Activated effector memory CD4-positive, alpha-beta T cell treated with Interleukin-2 at 50 U/mL for 16 hours (primary cell): ENCODE data around the gene TRIM7.
"Not testable (repeated sequence)": the region's sequence is repeated elsewhere in the genome, so short reads cannot be mapped to it uniquely, and the experiment has no call there.

ENCODE experiments used
- DNase-seq: peaks from one replicate; pipeline ENCODE4 v3.0.0-alpha.2; 2020

Gene TRIM7

DNA sequence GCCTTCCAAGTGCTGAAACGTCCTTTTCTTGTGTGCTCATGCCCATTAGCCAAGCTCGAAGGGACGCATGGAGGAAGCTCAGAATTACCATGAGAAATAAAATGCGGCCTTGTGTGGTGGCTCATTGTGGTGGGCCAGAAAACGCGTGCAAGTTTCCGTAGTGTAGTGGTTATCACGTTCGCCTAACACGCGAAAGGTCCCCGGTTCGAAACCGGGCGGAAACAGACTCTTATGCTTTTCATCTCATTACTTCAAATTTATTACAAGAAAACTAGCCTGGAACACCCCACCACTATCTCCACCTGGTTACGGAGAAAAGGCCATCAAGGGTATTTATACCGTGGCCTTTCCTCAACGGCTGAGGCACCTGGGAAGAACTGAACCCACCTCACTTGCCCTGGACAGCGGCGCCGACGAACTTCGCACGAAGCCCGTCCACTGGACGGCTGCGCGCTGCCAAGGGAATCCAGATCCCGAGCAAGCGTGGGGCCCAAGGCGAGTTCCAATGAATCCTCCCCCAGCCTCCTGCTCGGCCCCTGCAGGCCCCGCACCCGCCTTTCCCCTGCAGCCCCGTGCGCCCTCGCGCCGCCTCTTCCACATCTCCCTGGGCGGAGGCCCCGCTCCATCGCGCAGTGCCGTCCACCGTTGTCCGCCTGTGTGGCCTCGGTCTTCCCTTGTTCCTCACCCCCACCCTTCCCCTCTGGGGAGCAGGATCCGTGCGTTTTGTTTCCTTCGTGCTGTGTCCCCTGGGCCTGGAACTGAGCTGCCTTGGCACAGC is 35.3 kb downstream of the TRIM7 start:
- not testable (repeated sequence) for DNase-seq

DNA sequence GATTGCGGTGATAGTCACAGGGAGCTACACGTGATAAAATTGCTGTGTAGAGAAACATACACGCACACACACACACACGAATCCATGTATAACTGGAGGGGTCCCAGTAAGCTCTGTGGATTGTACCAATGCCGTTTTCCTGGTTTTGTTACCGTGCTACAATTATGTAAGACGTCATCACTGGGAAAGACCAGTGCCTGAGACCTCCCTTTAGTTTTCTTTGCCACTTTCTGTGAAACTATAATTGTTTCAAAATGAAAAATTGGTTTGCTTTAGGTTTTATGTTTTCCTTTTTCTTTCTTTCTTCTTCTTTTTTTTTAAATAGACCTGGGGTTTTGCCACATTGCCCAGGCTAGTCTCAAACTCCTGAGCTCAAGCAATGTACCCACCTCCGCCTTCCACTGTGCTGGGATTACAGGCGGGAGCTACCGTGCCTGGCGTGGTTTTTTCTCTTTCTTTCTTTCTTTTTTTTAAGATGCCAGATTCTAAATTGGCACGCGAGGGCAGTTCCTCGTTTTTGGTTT is 36.3 kb downstream of the TRIM7 start:
- DNase-seq: no peak

- no peak for DNase-seq
Measured at GRCh38 chr5:181167814-181168488, 37.0 kb downstream of the TRIM7 start.

- no peak for DNase-seq
Measured at GRCh38 chr5:181166812-181167733, 37.9 kb downstream of the TRIM7 start.

DNA sequence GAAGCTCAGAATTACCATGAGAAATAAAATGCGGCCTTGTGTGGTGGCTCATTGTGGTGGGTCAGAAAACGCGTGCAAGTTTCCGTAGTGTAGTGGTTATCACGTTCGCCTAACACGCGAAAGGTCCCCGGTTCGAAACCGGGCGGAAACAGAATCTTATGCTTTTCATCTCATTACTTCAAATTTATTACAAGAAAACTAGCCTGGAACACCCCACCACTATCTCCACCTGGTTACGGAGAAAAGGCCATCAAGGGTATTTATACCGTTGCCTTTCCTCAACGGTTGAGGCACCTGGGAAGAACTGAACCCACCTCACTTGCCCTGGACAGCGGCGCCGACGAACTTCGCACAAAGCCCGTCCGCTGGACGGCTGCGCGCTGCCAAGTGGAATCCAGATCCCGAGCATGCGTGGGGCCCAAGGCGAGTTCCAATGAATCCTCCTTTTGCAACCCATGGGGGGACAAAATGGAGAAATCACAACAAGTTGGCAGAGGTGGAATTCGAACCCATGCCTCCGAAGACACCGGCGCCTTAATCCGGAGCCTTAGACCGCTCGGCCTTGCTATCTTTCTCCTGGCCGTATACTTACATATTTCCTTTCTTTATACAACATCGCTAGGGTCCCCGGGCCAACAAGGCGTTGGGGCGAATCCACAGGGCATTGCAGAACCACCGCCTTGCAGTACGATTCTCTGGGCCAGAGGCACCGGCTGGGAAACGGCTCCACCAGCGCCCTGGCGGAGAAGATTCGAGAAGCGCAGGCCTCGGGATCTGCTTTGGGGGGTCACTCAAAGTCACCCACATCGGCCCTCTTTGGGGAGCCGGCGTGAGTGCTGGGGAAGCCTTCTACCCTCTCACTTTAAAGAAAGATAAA is 40.7 kb downstream of the TRIM7 start:
- DNase-seq: no peak

GRCh38 chr5:181163487-181164075 is 41.4 kb downstream of the TRIM7 start:
- DNase-seq: no peak

DNA sequence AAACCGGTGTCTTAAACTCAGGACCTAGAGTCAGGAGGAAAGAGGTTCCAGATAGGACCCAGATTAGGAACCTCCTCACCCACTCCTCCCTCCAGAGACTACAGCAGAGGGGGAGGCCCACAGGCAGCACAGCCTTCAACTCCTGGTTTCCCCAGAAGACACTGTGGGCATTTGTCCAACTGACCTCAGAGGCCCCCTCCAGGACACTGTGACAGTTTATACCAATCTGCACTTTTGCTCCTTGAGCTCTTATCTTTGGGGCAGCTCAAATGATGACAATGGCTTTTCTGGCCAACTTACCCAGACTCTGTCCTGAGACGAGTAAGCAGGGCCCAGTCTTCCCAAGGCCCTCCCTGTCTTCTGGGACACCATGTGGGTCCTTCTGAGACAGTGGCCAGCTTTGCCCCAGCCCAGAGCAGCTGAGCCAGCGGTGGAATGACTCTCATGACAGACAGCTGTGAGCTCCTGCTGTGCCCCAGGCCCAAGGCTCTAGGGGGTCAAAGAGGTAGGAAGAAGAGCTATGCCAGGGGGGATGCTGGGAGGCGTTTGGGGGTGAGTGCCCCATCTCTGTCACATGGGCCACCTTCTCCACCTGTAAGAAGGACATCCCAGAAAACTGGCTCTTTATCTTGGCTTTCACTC is 43.3 kb downstream of the TRIM7 start:
- no peak for DNase-seq

DNA sequence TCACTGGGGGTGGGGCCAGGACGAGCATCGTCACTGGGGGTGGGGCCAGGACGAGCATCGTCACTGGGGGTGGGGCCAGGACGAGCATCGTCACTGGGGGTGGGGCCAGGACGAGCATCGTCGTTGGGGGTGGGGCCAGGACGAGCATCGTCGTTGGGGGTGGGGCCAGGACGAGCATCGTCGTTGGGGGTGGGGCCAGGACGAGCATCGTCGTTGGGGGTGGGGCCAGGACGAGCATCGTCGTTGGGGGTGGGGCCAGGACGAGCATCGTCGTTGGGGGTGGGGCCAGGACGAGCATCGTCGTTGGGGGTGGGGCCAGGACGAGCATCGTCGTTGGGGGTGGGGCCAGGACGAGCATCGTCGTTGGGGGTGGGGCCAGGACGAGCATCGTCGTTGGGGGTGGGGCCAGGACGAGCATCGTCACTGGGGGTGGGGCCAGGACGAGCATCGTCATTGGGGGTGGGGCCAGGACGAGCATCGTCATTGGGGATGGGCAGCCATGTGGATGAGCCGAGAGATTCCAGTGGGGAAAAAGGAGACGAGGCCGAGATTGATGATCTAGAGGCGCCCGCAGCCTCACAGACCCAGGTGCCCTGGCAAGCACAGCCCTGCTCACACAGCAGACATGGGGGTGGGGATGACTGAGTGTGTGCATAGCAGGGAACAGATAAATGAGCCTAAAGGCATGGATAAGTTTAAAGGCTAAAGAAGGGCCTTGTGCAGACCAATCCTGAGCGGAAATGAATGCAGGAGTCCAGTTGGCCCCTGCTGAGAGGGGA is 44.1 kb downstream of the TRIM7 start:
- peak; percentile 25 for DNase-seq

DNA sequence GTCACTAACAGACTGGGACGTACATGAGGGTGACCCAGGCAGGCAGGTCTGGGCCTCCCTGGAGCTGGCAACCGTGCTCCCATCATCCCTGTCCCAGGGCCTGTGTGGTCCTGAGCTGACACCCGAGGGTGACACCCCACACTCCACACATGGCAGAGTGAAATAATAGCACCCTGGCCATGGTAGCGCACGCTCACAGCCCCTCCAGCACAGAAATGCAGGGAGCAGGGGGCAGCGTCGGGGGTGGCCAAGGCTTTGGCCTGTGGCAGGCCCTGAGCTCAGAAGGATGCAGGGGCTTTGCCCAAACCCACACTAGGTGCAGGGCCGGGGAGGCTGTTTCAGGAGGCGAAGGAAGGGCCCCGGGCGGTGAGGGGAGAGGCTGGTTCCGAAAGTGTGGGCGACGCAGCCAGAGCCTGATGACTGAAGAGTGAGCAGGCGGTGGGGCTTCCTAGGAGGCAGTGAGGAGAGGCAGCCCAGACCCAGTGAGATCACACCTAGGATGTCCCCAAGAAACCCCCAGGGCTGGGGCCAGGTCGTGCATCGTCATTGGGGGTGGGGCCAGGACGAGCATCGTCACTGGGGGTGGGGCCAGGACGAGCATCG is 44.7 kb downstream of the TRIM7 start:
- peak; percentile 48 for DNase-seq

- DNase-seq: peak; percentile 83
Measured at GRCh38 chr5:181159286-181160151, 45.5 kb downstream of the TRIM7 start.

DNA sequence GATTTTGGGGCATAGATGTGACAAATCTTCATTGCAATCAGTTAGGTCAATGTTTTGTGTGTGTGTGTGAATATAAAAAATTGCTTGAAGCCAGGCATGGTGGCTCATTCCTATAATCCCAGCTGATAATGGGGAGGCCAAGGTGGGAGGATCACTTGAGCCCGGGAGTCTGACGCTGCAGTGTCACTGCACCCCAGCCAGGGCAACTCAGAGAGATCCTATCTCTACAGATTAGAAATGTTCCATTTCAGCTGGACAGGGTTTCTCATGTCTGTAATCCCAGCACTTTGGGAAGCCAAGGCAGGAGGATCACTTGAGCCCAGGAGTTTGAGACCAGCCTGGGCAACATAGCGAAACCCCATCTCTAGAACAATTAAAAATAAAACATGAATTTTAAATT is 46.1 kb downstream of the TRIM7 start:
- no peak for DNase-seq

DNA sequence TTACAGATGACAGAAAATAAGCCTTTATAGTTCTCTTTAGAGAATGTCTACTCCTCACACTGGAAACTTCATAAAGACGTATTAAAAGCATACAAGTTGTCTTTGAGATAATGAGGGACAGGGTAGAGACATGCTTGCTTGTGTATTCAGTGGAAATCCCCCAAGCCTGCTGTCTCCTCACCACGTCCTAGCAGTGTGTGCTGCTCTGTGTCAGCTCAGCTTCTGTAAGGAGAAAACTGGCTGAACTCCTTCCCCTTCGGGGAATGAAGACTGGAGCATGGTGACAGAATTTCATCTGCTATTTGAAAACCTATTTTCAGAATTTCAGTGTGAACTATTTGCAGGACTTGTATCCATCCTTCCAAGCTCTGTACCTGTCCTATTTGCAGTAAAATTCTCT is 48.2 kb downstream of the TRIM7 start:
- no peak for DNase-seq

DNA sequence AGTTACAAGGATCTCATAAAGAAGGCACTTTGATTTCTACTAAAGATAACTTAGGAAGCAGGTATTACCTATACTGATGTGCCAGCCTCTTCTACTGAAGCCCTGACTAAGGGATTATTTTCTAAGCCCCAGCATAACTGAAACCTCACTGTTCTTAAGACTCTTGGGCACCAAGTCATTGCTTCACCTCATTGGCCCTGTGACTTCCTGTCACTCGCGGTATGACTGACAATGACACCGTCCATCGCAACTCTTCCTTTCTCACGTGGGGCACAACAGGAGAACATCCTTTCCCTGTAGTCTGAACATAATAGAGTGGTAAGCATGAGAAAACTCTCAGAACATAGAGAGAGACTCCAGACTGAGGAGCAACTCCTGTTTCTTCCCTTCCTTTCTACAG is 51.2 kb downstream of the TRIM7 start:
- DNase-seq: no peak

DNA sequence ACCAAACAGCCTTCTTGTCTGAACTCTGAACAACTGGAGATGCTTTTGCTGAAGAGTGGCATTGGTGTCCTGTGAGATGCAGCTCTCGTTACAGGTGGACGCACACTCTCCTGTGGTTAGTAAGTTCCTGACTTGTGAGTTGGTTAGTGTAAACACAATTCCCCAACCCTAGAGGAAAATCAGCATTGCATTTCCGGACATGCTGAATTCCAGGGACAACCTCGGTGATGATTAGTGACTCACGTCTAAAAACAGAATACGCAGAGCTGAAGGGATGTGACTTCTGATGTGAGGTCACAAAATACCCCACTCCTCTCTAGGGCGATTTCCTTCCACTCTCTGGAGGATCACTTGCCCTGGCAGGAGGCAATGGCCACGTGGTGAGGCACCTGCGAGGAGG is 52.6 kb downstream of the TRIM7 start:
- DNase-seq: no peak

DNA sequence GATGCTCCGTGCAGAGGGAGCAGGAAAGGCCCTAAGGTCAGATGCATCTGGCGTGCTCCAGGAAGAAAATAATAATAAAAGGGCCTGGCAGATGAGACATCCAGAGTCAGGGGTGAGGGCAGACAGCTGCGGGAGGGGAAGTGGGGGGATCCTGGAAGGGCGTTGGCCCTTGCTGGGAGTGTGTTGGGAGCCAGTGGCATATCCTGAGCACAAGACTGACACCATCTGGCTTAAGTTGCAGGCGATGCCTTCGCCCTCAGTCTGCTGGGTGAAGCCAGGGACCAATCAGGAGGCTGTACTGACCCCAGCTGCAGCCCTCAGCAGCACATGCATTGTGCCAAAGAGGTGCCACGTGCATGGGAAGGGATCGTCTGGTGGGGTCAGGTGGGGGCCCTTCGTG is 53.9 kb downstream of the TRIM7 start:
- no peak for DNase-seq

- no peak for DNase-seq
Measured at GRCh38 chr5:181149806-181150733, 54.9 kb downstream of the TRIM7 start.

DNA sequence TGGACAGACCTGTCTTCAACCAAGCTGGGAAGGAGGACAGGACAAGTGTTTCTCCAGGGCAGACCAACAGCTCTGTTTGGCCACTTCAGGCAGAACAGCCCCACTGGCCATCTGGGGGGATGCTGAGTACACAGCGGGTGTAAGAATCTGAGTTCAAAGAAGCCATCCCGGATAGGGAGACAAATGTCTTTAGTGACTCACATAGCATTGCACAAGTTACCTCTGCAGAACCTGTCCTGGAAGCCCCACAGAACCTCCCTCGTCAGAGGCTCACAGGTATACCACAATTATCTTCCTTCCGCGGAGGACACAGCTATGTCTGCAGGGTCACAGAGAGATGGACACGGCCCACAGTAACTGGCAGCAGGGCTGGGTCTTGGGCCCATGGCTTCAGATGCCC is 55.6 kb downstream of the TRIM7 start:
- DNase-seq: no peak
